K562 (cell line): Measurements from ENCODE around the gene TMEM129. TPM values are rescaled to one million over a fixed set of nuclear protein-coding genes. Genes with fewer than 3 reads are reported as not detected.

Experiments used
- ELF1 ChIP-seq: fragments of 200-800 bp; sonication (Bioruptor generic); IDR thresholded peaks from 2 replicates; pipeline ENCODE4 v1.6.1; 2016; ENCODE audit warnings: missing genetic modification characterization, missing compliant biosample characterization
- FOXK2 ChIP-seq, 2 experiments: fragments of 450-650 bp; IDR thresholded peaks in 1 of 2; conservative IDR thresholded peaks in 1 of 2; 2 replicates each; pipeline ENCODE4 v1.6.1; 2016; ENCODE audit warnings: low read depth in 2 of 2, mild to moderate bottlenecking in 1 of 2
- HIVEP1 ChIP-seq: fragments of 250-450 bp; sonication (Bioruptor Pico); IDR thresholded peaks from 2 replicates; pipeline ENCODE4 v1.4.0; 2020; ENCODE audit warnings: mild to moderate bottlenecking
- POLR2AphosphoS5 ChIP-seq: IDR thresholded peaks from 2 replicates; pipeline ENCODE4 v1.6.1; 2011; ENCODE audit warnings: mild to moderate bottlenecking, low read depth, low read length, moderate library complexity; ENCODE audit not compliant: control insufficient read depth, insufficient read depth
- RAD51 ChIP-seq: fragments of 450-650 bp; IDR thresholded peaks from 2 replicates; pipeline ENCODE4 v1.7.1; 2016; ENCODE audit warnings: low read depth, mild to moderate bottlenecking, borderline replicate concordance
- RFX5 ChIP-seq: IDR thresholded peaks from 2 replicates; pipeline ENCODE4 v1.6.1; 2011; ENCODE audit warnings: low read depth, mild to moderate bottlenecking, improper control_type of control experiment, low read length
- SIN3A ChIP-seq, 2 experiments: fragments of 150-350 bp in 1 of 2; IDR thresholded peaks; 2 replicates each; pipeline ENCODE4 v1.6.1; 2011 to 2016; ENCODE audit warnings: borderline replicate concordance in 2 of 2, low read depth in 2 of 2, low read length in 2 of 2, mild to moderate bottlenecking in 2 of 2, moderate library complexity in 2 of 2; ENCODE audit not compliant: control insufficient read depth in 1 of 2
- polyA plus RNA-seq, 8 experiments: library from polyadenylated mRNA; depleted of rRNA in 4 of 8; stranded (reverse) in 5 of 8; unstranded in 3 of 8; fragments of >200 nt; fragmentation: Nextera tagmentation in 2 of 8; fragmentation: Illumina TruSeq in 1 of 8; extraction: Ambion mirVana in 2 of 8; extraction: Trizol in 1 of 8; gene quantifications; 2 replicates each; pipeline versions ENCODE4 v1.2.1 to v1.2.3, GENCODE V29; 2011 to 2014; ENCODE audit warnings: inconsistent platforms in 1 of 8, missing spikeins in 1 of 8
- total RNA-seq, 7 experiments: library from RNA; depleted of rRNA in 6 of 7; stranded (reverse); fragments of >200 nt in 6 of 7; fragmentation: Illumina TruSeq in 2 of 7; extraction: Trizol in 2 of 7; gene quantifications; 2 replicates each; pipeline versions ENCODE4 v1.2.1 to v1.2.3, GENCODE V29; 2011 to 2021; ENCODE audit warnings: low replicate concordance in 1 of 7
- TF ChIP-seq, protein P1 (sequence below): fragments of 250-450 bp; sonication (Bioruptor Pico); IDR thresholded peaks from 2 replicates; pipeline ENCODE4 v1.4.0; 2020; ENCODE audit warnings: borderline replicate concordance
- TF ChIP-seq, protein P2 (sequence below), 2 experiments: fragments of 250-450 bp in 1 of 2; fragments of 450-650 bp in 1 of 2; sonication (Bioruptor Pico) in 1 of 2; IDR thresholded peaks; 2 replicates each; pipeline versions ENCODE4 v1.6.1 to v1.8.0; 2016 to 2021; ENCODE audit warnings: mild to moderate bottlenecking in 2 of 2, moderate library complexity in 2 of 2, missing compliant biosample characterization in 1 of 2, missing genetic modification characterization in 1 of 2
- TF ChIP-seq, protein P3 (sequence below): fragments of 450-650 bp; IDR thresholded peaks from 2 replicates; pipeline ENCODE4 v1.6.1; 2017; ENCODE audit warnings: mild to moderate bottlenecking, moderate library complexity

TMEM129 gene
- total and polyA plus RNA-seq, 9 of the 15 experiments (the other 6 are each of a cell fraction or from before 2014, with no cell fraction given) = 0.34 to 47.2 (median 18.8) TPM

DNA sequence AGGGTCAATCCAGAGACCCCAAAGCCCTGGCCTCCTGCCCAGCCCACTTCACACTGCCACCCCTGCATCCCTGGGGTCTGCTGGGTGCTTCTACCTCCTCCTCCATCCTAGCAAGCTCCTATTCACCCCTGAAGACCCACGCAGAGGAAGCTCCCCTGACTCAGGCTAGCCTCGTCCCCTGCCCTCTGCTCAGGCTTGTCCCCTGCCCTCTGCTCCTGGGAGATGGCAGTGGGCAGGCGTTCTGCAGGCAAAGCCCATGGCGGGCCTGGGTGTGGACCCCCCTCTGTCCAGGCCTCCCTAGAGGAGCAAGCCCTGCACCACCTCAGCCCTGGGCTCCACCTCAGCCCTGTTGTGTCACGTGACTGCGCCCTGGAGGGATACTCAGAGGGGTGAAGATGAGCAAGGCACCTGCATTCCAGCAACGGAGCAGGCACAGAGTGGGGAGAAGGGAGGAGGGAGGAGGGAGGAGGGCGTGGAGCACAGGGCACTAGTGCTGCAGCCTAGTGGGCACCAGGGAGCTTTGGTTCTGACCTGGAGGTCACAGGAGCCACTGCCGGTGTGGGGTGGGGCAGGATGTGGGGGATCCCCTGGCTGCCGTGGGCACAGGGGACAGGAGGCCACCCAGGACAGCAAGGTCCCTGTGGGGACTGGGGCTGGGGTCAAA lies 44.4 kb upstream of the TMEM129 start (continued):
- no peak for TF ChIP-seq FOXK2 (conservative IDR thresholded peaks at IDR 0.05 in 1 of 2, IDR thresholded peaks at IDR 0.05 in 1 of 2; ENCODE audit: low read depth in 2 of 2)
- TF ChIP-seq ELF1 (tag) = no peak
- TF ChIP-seq RFX5 = no peak
- TF ChIP-seq HIVEP1 (CRISPR knock-in tag) = no peak
- TF ChIP-seq, protein P1, sequence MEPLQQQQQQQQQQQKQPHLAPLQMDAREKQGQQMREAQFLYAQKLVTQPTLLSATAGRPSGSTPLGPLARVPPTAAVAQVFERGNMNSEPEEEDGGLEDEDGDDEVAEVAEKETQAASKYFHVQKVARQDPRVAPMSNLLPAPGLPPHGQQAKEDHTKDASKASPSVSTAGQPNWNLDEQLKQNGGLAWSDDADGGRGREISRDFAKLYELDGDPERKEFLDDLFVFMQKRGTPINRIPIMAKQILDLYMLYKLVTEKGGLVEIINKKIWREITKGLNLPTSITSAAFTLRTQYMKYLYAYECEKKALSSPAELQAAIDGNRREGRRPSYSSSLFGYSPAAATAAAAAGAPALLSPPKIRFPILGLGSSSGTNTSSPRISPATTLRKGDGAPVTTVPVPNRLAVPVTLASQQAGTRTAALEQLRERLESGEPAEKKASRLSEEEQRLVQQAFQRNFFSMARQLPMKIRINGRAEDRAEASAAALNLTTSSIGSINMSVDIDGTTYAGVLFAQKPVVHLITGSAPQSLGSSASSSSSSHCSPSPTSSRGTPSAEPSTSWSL (CRISPR knock-in tag) = no peak
- peak; percentile 87 for TF ChIP-seq RAD51
- TF ChIP-seq, protein P2, sequence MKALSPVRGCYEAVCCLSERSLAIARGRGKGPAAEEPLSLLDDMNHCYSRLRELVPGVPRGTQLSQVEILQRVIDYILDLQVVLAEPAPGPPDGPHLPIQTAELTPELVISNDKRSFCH (CRISPR knock-in tag; IDR thresholded peaks at IDR 0.05) = no peak
- TF ChIP-seq, protein P2 (tag; IDR thresholded peaks at IDR 0.05) = no peak
- TF ChIP-seq, protein P3, sequence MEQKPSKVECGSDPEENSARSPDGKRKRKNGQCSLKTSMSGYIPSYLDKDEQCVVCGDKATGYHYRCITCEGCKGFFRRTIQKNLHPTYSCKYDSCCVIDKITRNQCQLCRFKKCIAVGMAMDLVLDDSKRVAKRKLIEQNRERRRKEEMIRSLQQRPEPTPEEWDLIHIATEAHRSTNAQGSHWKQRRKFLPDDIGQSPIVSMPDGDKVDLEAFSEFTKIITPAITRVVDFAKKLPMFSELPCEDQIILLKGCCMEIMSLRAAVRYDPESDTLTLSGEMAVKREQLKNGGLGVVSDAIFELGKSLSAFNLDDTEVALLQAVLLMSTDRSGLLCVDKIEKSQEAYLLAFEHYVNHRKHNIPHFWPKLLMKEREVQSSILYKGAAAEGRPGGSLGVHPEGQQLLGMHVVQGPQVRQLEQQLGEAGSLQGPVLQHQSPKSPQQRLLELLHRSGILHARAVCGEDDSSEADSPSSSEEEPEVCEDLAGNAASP = no peak
- TF ChIP-seq SIN3A (IDR thresholded peaks at IDR 0.05; ENCODE audit: borderline replicate concordance in 2 of 2, control insufficient read depth in 1 of 2, low read depth in 2 of 2, low read length in 2 of 2) = no peak
- TF ChIP-seq POLR2AphosphoS5 = no peak
